GM12878 (cell line): Measurements from ENCODE around the gene NEK2. TPM values are rescaled to one million over a fixed set of nuclear protein-coding genes. Genes with fewer than 3 reads are reported as not detected.

Experiments
- BCL11A ChIP-seq: IDR thresholded peaks from 2 replicates; pipeline ENCODE4 v1.6.1; 2011; ENCODE audit warnings: low read depth, low read length
- CHD1 ChIP-seq: IDR thresholded peaks from 2 replicates; pipeline ENCODE4 v1.6.1; 2012; ENCODE audit warnings: low read depth, low read length, improper control_type of control experiment
- CTCF ChIP-seq, 3 experiments: IDR thresholded peaks in 2 of 3; conservative IDR thresholded peaks in 1 of 3; 2 replicates each; pipeline ENCODE4 v1.5.1; 2011; ENCODE audit warnings: low read depth in 3 of 3, low read length in 3 of 3, mild to moderate bottlenecking in 3 of 3, control low read depth in 2 of 3, moderate library complexity in 2 of 3, inconsistent platforms in 1 of 3, mixed read lengths in 1 of 3; ENCODE audit not compliant: control insufficient read depth in 2 of 3, insufficient read depth in 1 of 3; ENCODE audit errors: extremely low read depth in 1 of 3
- MEF2A ChIP-seq: IDR thresholded peaks from 2 replicates; pipeline ENCODE4 v1.6.1; 2011; ENCODE audit warnings: low read depth, mild to moderate bottlenecking, low read length, moderate library complexity; ENCODE audit not compliant: insufficient read depth
- PRDM15 ChIP-seq: fragments of 450-650 bp; formaldehyde crosslinking; IDR thresholded peaks from 2 replicates; pipeline ENCODE4 v1.4.0; 2020; ENCODE audit warnings: mild to moderate bottlenecking, moderate library complexity
- RAD21 ChIP-seq: IDR thresholded peaks from 2 replicates; pipeline ENCODE4 v1.6.1; 2011; ENCODE audit warnings: mild to moderate bottlenecking, low read depth, low read length, moderate library complexity; ENCODE audit not compliant: insufficient read depth
- polyA plus RNA-seq, 11 experiments: library from polyadenylated mRNA; depleted of rRNA in 4 of 11; unstranded in 6 of 11; stranded (reverse) in 5 of 11; fragments of >200 nt; fragmentation: Nextera tagmentation in 4 of 11; fragmentation: Illumina TruSeq in 1 of 11; extraction: Ambion mirVana in 4 of 11; extraction: Trizol in 1 of 11; gene quantifications; 1 replicate in 1 of 11; 2 replicates in 10 of 11; pipeline versions ENCODE4 v1.2.1 to v1.2.3, GENCODE V29; 2011 to 2016; ENCODE audit warnings: inconsistent platforms in 2 of 11, missing spikeins in 2 of 11, low read depth in 1 of 11
- total RNA-seq, 4 experiments: library from RNA; depleted of rRNA in 3 of 4; stranded (reverse); fragments of >200 nt in 3 of 4; fragmentation: Illumina TruSeq in 1 of 4; extraction: Trizol in 1 of 4; gene quantifications; 2 replicates each; pipeline versions ENCODE4 v1.2.1 to v1.2.3, GENCODE V29; 2013 to 2021

NEK2 gene
- total and polyA plus RNA-seq, 10 of the 15 experiments (the other 5 are each of a cell fraction or from before 2014, with no cell fraction given): 16.7 to 49.7 (median 36.9) TPM

- TF ChIP-seq MEF2A (no peak), RAD21 (peak; percentile 58), CHD1 (no peak), PRDM15 (CRISPR knock-in tag) (no peak), CTCF (IDR thresholded peaks at IDR 0.05 in 2 of 3, conservative IDR thresholded peaks at IDR 0.05 in 1 of 3; ENCODE audit: control insufficient read depth in 2 of 3, extremely low read depth in 1 of 3, insufficient read depth in 1 of 3, low read depth in 3 of 3, low read length in 3 of 3) (peak; percentile 57 to 65 (median 60)), BCL11A (no peak)
Measured at GRCh38 chr1:211648980-211649934, 26.2 kb downstream of the NEK2 start (continued).
